NK-92 (cell line): ENCODE measurements around the gene EGFL6.
"Not testable (repeated sequence)": the region's sequence is repeated elsewhere in the genome, so short reads cannot be mapped to it uniquely, and the experiment has no call there.

ENCODE experiments used
- DNase-seq: peaks from one replicate; lab custom pipeline; 2025; ENCODE audit not compliant: unreplicated experiment; lab: John Stamatoyannopoulos, UW

EGFL6 gene

GRCh38 chrX:13652287-13652793, 82.9 kb downstream of the EGFL6 start:
- no peak for DNase-seq

- peak; percentile 48 for DNase-seq
Measured at GRCh38 chrX:13652850-13653693, 83.7 kb downstream of the EGFL6 start, which contains the start of gene TCEANC. TSS of gene TCEANC (plus strand) at chrX:13653141. CDS start at chrX:13662509, 9,368 bp downstream.

GRCh38 chrX:13654116-13654515, 84.7 kb downstream of the EGFL6 start:
- DNase-seq: no peak

GRCh38 chrX:13655674-13656073, 86.3 kb downstream of the EGFL6 start:
- no peak for DNase-seq

GRCh38 chrX:13658602-13659001, 89.2 kb downstream of the EGFL6 start:
- DNase-seq: no peak

GRCh38 chrX:13659063-13659462, 89.7 kb downstream of the EGFL6 start:
- DNase-seq: no peak

GRCh38 chrX:13661735-13662288, 92.4 kb downstream of the EGFL6 start:
- no peak for DNase-seq

GRCh38 chrX:13662355-13662791, 93.0 kb downstream of the EGFL6 start:
- no peak for DNase-seq

GRCh38 chrX:13664020-13664419, 94.6 kb downstream of the EGFL6 start:
- DNase-seq: no peak

GRCh38 chrX:13666836-13667235, 97.4 kb downstream of the EGFL6 start:
- no peak for DNase-seq

GRCh38 chrX:13667919-13668318, 98.5 kb downstream of the EGFL6 start:
- DNase-seq: no peak

GRCh38 chrX:13669246-13669737, 99.9 kb downstream of the EGFL6 start:
- DNase-seq: no peak

GRCh38 chrX:13669755-13670154, 100.4 kb downstream of the EGFL6 start:
- not testable (repeated sequence) for DNase-seq

GRCh38 chrX:13670197-13670596, 100.8 kb downstream of the EGFL6 start:
- DNase-seq: no peak

- DNase-seq: no peak
Measured at GRCh38 chrX:13673016-13673415, 103.6 kb downstream of the EGFL6 start.

GRCh38 chrX:13676885-13677284, 107.5 kb downstream of the EGFL6 start:
- no peak for DNase-seq

GRCh38 chrX:13679700-13680099, 110.3 kb downstream of the EGFL6 start:
- not testable (repeated sequence) for DNase-seq

GRCh38 chrX:13681595-13681994, 112.2 kb downstream of the EGFL6 start:
- DNase-seq: no peak
